K562 (cell line): ENCODE results near the gene MACF1. TPM values are rescaled to one million over a fixed set of nuclear protein-coding genes. Genes with fewer than 3 reads are reported as not detected.

Experiments used
- ATAC-seq: fragments of 200-7000 bp; cut with Tn5 transposase; 3 replicates; pipeline ENCODE4 v1.9.1; 2020; ENCODE audit warnings: moderate library complexity
- BruUV-seq: library from RNA; stranded (reverse); fragments of 400-500 nt; replicated peaks from 2 replicates; lab custom pipeline; 2021; lab: Mats Ljungman, UMichigan
- CTCF ChIA-PET: fragments of 300-600 bp; formaldehyde crosslinking; extraction: SDS; loops from one replicate; lab custom pipeline; 2021; ENCODE audit warnings: low intra/inter-chr PET ratio; lab: Yijun Ruan, JAX
- POLR2A ChIA-PET: fragments of 300-600, 350-650 bp; sonication (Branson Sonifier 250); formaldehyde crosslinking; extraction: SDS; loops from one replicate; lab custom pipeline; 2021; ENCODE audit warnings: antibody characterized with exemption, inconsistent platforms; lab: Yijun Ruan, JAX
- DNase-seq, 4 experiments: peaks; one replicate each; pipeline versions ENCODE4 v3.0.0 to v3.0.0-alpha.2; 2011 to 2018; ENCODE audit warnings: low spot score in 3 of 4, mixed read lengths in 3 of 4; ENCODE audit errors: extremely low read depth in 1 of 4
- FAIRE-seq: peaks from 2 replicates; lab custom pipeline; 2011; peaks lifted over from hg19 to GRCh38; lab: Jason Lieb, UNC
- H2AFZ ChIP-seq: 2 replicates; pipeline ENCODE4 v1.6.0; 2011; ENCODE audit warnings: low read depth, low read length, control low read depth, inconsistent platforms
- H3K27ac ChIP-seq: fragments of 200-600 bp; 3 replicates; pipeline ENCODE4 v1.8.0; 2011; ENCODE audit warnings: low read depth, mild to moderate bottlenecking, control low read depth, inconsistent platforms, low read length, moderate library complexity, mixed read lengths; ENCODE audit errors: extremely low read depth
- H3K27me3 ChIP-seq, 2 experiments: fragments of 300-600 bp in 1 of 2; 2 replicates in 1 of 2; 3 replicates in 1 of 2; pipeline versions ENCODE4 v1.6.0 to v1.8.0; 2011; ENCODE audit warnings: inconsistent platforms in 2 of 2, low read length in 2 of 2, mild to moderate bottlenecking in 1 of 2, mixed read lengths in 1 of 2, moderate library complexity in 1 of 2; ENCODE audit not compliant: control insufficient read depth in 2 of 2, insufficient read depth in 2 of 2
- H3K36me3 ChIP-seq: fragments of 300-600 bp; 3 replicates; pipeline ENCODE4 v1.8.0; 2011; ENCODE audit warnings: mild to moderate bottlenecking, low read length, inconsistent platforms; ENCODE audit not compliant: control insufficient read depth, insufficient read depth
- H3K4me1 ChIP-seq, 2 experiments: fragments of 200-600 bp in 1 of 2; replicated peaks in 1 of 2; 2 replicates in 1 of 2; 3 replicates in 1 of 2; pipeline versions ENCODE4 v1.5.1 to v1.8.0; 2011; ENCODE audit warnings: inconsistent platforms in 2 of 2, low read length in 2 of 2, mild to moderate bottlenecking in 1 of 2, mixed read lengths in 1 of 2, moderate library complexity in 1 of 2; ENCODE audit not compliant: control insufficient read depth in 2 of 2, insufficient read depth in 2 of 2
- H3K4me2 ChIP-seq: 2 replicates; pipeline ENCODE4 v1.6.1; 2011; ENCODE audit warnings: low read length, control low read depth, inconsistent platforms, mixed read lengths; ENCODE audit not compliant: insufficient read depth
- H3K4me3 ChIP-seq: fragments of 200-600 bp; sonication (generic), shearing (Covaris generic); 2 replicates; pipeline ENCODE4 v1.5.1; 2016; ENCODE audit warnings: control low read depth, inconsistent platforms
- H3K79me2 ChIP-seq: fragments of 200-600 bp; 3 replicates; pipeline ENCODE4 v1.8.0; 2011; ENCODE audit warnings: low read length, inconsistent platforms; ENCODE audit not compliant: control insufficient read depth, insufficient read depth
- H3K9ac ChIP-seq, 2 experiments: 2 replicates each; pipeline versions ENCODE4 v1.6.0 to v1.6.1; 2011; ENCODE audit warnings: low read depth in 2 of 2, low read length in 2 of 2, control low read depth in 1 of 2, inconsistent platforms in 1 of 2, mild to moderate bottlenecking in 1 of 2, mixed read lengths in 1 of 2; ENCODE audit not compliant: insufficient read depth in 1 of 2
- H3K9me1 ChIP-seq: one replicate; pipeline ENCODE4 v1.6.0; 2011; ENCODE audit warnings: inconsistent platforms, mild to moderate bottlenecking, low read length, moderate library complexity; ENCODE audit not compliant: control insufficient read depth, insufficient read depth
- H3K9me3 ChIP-seq: replicated peaks from 2 replicates; pipeline ENCODE4 v1.5.1; 2011; ENCODE audit warnings: low read depth, low read length, inconsistent platforms; ENCODE audit not compliant: control insufficient read depth, insufficient read depth
- H4K20me1 ChIP-seq: replicated peaks from 2 replicates; pipeline ENCODE4 v1.6.1; 2011; ENCODE audit warnings: low read length, inconsistent platforms, mixed read lengths; ENCODE audit not compliant: control insufficient read depth, insufficient read depth
- BCOR ChIP-seq: fragments of 450-650 bp; IDR thresholded peaks from 2 replicates; pipeline ENCODE4 v1.6.1; 2016
- CUX1 ChIP-seq: fragments of 200-800 bp; sonication (Bioruptor generic); IDR thresholded peaks from 2 replicates; pipeline ENCODE4 v1.6.1; 2016; ENCODE audit warnings: missing genetic modification characterization, missing compliant biosample characterization
- ETS1 ChIP-seq: conservative IDR thresholded peaks from 2 replicates; pipeline ENCODE4 v1.6.1; 2011; ENCODE audit warnings: low read depth, mild to moderate bottlenecking, low read length; ENCODE audit not compliant: control insufficient read depth
- KLF16 ChIP-seq: IDR thresholded peaks from 2 replicates; pipeline ENCODE4 v1.6.1; 2016; ENCODE audit warnings: antibody characterized with exemption
- MCM2 ChIP-seq: fragments of 450-650 bp; IDR thresholded peaks from 2 replicates; pipeline ENCODE4 v1.6.1; 2017; ENCODE audit warnings: low read depth, mild to moderate bottlenecking
- MEF2A ChIP-seq: IDR thresholded peaks from 2 replicates; pipeline ENCODE4 v1.6.1; 2011; ENCODE audit warnings: low read depth, mild to moderate bottlenecking, low read length, moderate library complexity; ENCODE audit not compliant: control insufficient read depth
- NR2C2 ChIP-seq, 2 experiments: fragments of 200-800 bp in 1 of 2; sonication (Bioruptor generic) in 1 of 2; sonication (generic) in 1 of 2; formaldehyde crosslinking in 1 of 2; IDR thresholded peaks; 2 replicates each; pipeline versions ENCODE4 v1.6.1 to v1.8.0; 2016 to 2022; ENCODE audit warnings: mild to moderate bottlenecking in 1 of 2, missing compliant biosample characterization in 1 of 2, missing genetic modification characterization in 1 of 2, missing genetic modification reagents in 1 of 2
- POLR3A ChIP-seq: IDR thresholded peaks from 2 replicates; pipeline ENCODE4 v1.6.1; 2011; ENCODE audit warnings: borderline replicate concordance, mild to moderate bottlenecking, moderate library complexity; ENCODE audit not compliant: insufficient read length, insufficient read depth; ENCODE audit errors: extremely low read depth
- SP2 ChIP-seq: IDR thresholded peaks from 2 replicates; pipeline ENCODE4 v1.6.1; 2011; ENCODE audit warnings: mild to moderate bottlenecking, low read depth, low read length, moderate library complexity; ENCODE audit not compliant: poor library complexity, severe bottlenecking; ENCODE audit errors: extremely low read depth
- TBL1XR1 ChIP-seq, 2 experiments: IDR thresholded peaks; 2 replicates each; pipeline ENCODE4 v1.6.1; 2012; ENCODE audit warnings: improper control_type of control experiment in 2 of 2, low read length in 2 of 2, mild to moderate bottlenecking in 1 of 2
- TSC22D4 ChIP-seq: fragments of 450-650 bp; IDR thresholded peaks from 2 replicates; pipeline ENCODE4 v1.6.1; 2016; ENCODE audit warnings: missing genetic modification characterization, missing biosample characterization, control low read depth
- U2AF1 ChIP-seq: fragments of 200-400 bp; formaldehyde crosslinking; optimal IDR thresholded peaks from 2 replicates; pipeline ENCODE3; 2017; ENCODE audit warnings: mild to moderate bottlenecking, low read depth, low read length, moderate library complexity
- ZNF699 ChIP-seq: fragments of 250-450 bp; sonication (Bioruptor Pico); IDR thresholded peaks from 2 replicates; pipeline ENCODE4 v1.8.0; 2021; ENCODE audit warnings: mild to moderate bottlenecking, moderate library complexity; ENCODE audit not compliant: insufficient replicate concordance
- WGBS: fragments of 100-300 bp; shearing (Covaris generic); methylation state at CpG from one replicate; pipeline ENCODE4 v1.1.6; 2016; ENCODE audit warnings: low coverage, mixed read lengths; ENCODE audit not compliant: insufficient coverage; ENCODE audit errors: missing lambda C conversion rate; 5-methylcytosine and 5-hydroxymethylcytosine counted together
- in situ Hi-C: fragments of 300-500 bp; cut with MboI; formaldehyde crosslinking; loops from 4 replicates; pipeline ENCODE4 v1.15.0; 2018; ENCODE audit warnings: inconsistent platforms, mixed read lengths
- intact Hi-C: fragments of 100-400 bp; cut with micrococcal nuclease; formaldehyde crosslinking; loops from 2 replicates; pipeline ENCODE4 v1.14.2; 2022
- polyA plus RNA-seq, 8 experiments: library from polyadenylated mRNA; depleted of rRNA in 4 of 8; stranded (reverse) in 5 of 8; unstranded in 3 of 8; fragments of >200 nt; fragmentation: Nextera tagmentation in 2 of 8; fragmentation: Illumina TruSeq in 1 of 8; extraction: Ambion mirVana in 2 of 8; extraction: Trizol in 1 of 8; gene quantifications; 2 replicates each; pipeline versions ENCODE4 v1.2.1 to v1.2.3, GENCODE V29; 2011 to 2014; ENCODE audit warnings: inconsistent platforms in 1 of 8, missing spikeins in 1 of 8
- total RNA-seq, 7 experiments: library from RNA; depleted of rRNA in 6 of 7; stranded (reverse); fragments of >200 nt in 6 of 7; fragmentation: Illumina TruSeq in 2 of 7; extraction: Trizol in 2 of 7; gene quantifications; 2 replicates each; pipeline versions ENCODE4 v1.2.1 to v1.2.3, GENCODE V29; 2011 to 2021; ENCODE audit warnings: low replicate concordance in 1 of 7

MACF1 gene
- total and polyA plus RNA-seq, 9 of the 15 experiments (the other 6 are each of a cell fraction or from before 2014, with no cell fraction given): 13.2 to 232 (median 112) TPM

- peak overlapping the region; percentile 76 for H3K4me2 ChIP-seq
- peaks cover 25 to 35% of the 10 kb centered on the region in 2 experiments; a peak in 4 of 5 replicates for H3K4me1 ChIP-seq
- intact Hi-C loops: loop anchor here (2.0 to 10.0 kb wide), 3 partner anchors 35 to 307 kb away; no protein-coding TSS in a partner anchor
- no TSS peak for BruUV-seq
- no peaks in the 10 kb centered on the region for H3K9me1 ChIP-seq
- peaks cover 72% of the 10 kb centered on the region for H3K79me2 ChIP-seq
- CTCF ChIA-PET: interaction anchor here (2.1 kb wide), 1 partner anchor 145 kb away, joined by 10 read pairs; no protein-coding TSS in a partner anchor
- H3K27ac ChIP-seq: no peak overlapping the region
- FAIRE-seq: peak; percentile 15
- 43% methylated on average over 3 of the region's 3 CpGs for WGBS
- H3K9me3 ChIP-seq: no peaks in the 10 kb centered on the region
- no peak for TF ChIP-seq TSC22D4 (tag)
- no peak for TF ChIP-seq ZNF699
- TF ChIP-seq U2AF1: no peak
- no peak for TF ChIP-seq SP2
- TF ChIP-seq MCM2: no peak
- TF ChIP-seq ETS1: no peak
- TF ChIP-seq NR2C2 (CRISPR knock-in tag; IDR thresholded peaks at IDR 0.05): no peak
- TF ChIP-seq NR2C2 (tag; IDR thresholded peaks at IDR 0.05): no peak
- no peak for TF ChIP-seq TBL1XR1 (IDR thresholded peaks at IDR 0.05; ENCODE audit: low read length in 2 of 2)
- no peak for TF ChIP-seq KLF16
- no peak for TF ChIP-seq CUX1 (CRISPR knock-in tag)
- no peak for TF ChIP-seq MEF2A
- TF ChIP-seq POLR3A: no peak
- TF ChIP-seq BCOR: no peak
- TF ChIP-seq, all 486 proteins: peak for 0
- ATAC-seq (no peak), DNase-seq (no peak)
- H3K36me3 ChIP-seq: peaks cover 49% of the 10 kb centered on the region
- in situ Hi-C loops: no loop called here
- H3K9ac ChIP-seq: peak overlapping the region; percentile 22 to 82; a peak in 3 of 4 replicates
- peaks cover 14% of the 10 kb centered on the region for H4K20me1 ChIP-seq
- H3K27me3 ChIP-seq: no peaks in the 10 kb centered on the region
- peak overlapping the region; percentile 7; the same call in 1 of the 2 replicates for H3K4me3 ChIP-seq
- no peak overlapping the region for H2AFZ ChIP-seq
- POLR2A ChIA-PET: interaction anchor here (0.7 to 5.9 kb wide), 19 partner anchors 8 to 300 kb away, joined by 3 to 42 read pairs (median 3); partner anchors contain the start of gene PABPC4
Observed at GRCh38 chr1:39411526-39412478, 207.3 kb downstream of the MACF1 start.
